ENCODE results near the gene HIGD1C. TPM values are rescaled to one million over a fixed set of nuclear protein-coding genes. Genes with fewer than 3 reads are reported as not detected.

HIGD1C gene
- total RNA-seq, 1 donor from 2014 or later, result not detected

DNA sequence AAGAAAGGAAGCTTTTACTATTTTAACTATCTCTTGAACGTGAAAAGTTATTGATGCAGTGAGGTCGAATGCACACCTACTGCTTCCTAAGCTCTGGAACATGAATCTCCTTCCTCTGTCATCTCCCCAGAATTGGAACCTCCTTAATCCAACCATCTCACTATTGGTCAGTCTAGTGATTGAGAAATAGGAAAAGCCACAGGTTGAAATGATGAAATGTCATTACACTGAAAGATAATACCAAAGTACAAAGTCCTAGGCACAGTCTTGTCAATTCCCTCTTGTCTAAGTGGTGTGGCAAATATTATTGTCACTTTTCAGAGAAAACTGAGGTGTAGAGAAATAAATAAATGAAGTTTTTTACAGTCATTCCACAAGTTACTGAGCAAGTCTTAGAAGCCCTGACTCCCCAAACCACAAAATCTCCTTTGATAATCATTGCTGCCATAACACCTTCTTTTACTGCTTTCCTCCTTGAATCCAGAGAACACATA, 19.5 kb upstream of the HIGD1C start:
- H3K4me1 ChIP-seq (ENCODE audit: control insufficient read depth in 3 of 3, insufficient read depth in 3 of 3, low read length in 3 of 3), result peaks cover 24 to 36% (median 36%) of the 10 kb centered on the region in 3 donors
- no peaks in the 10 kb centered on the region for H3K27me3 ChIP-seq (ENCODE audit: control insufficient read depth in 3 of 3, insufficient read depth in 3 of 3, low read length in 3 of 3)
- no peak overlapping the region for H3K4me3 ChIP-seq (ENCODE audit: low read length in 3 of 3)
- no peaks in the 10 kb centered on the region for H3K9me3 ChIP-seq (ENCODE audit: control insufficient read depth in 3 of 3, low read length in 3 of 3)
- no peak overlapping the region for H3K9ac ChIP-seq (ENCODE audit: low read depth in 1 of 3, low read length in 3 of 3)
- H3K36me3 ChIP-seq (ENCODE audit: control insufficient read depth in 3 of 3, insufficient read depth in 3 of 3, low read length in 3 of 3), result peaks cover 8 to 33% (median 32%) of the 10 kb centered on the region in 3 donors
- no peak overlapping the region for H3K27ac ChIP-seq (ENCODE audit: low read depth, low read length)

- no peaks in the 10 kb centered on the region for H3K27me3 ChIP-seq (ENCODE audit: control insufficient read depth in 3 of 3, insufficient read depth in 3 of 3, low read length in 3 of 3)
- peaks cover 8 to 29% (median 24%) of the 10 kb centered on the region in 3 donors for H3K36me3 ChIP-seq (ENCODE audit: control insufficient read depth in 3 of 3, insufficient read depth in 3 of 3, low read length in 3 of 3)
- peaks cover 18 to 34% (median 30%) of the 10 kb centered on the region in 3 donors for H3K4me1 ChIP-seq (ENCODE audit: control insufficient read depth in 3 of 3, insufficient read depth in 3 of 3, low read length in 3 of 3)
- H3K9ac ChIP-seq (ENCODE audit: low read depth in 1 of 3, low read length in 3 of 3), result no peak overlapping the region
- H3K4me3 ChIP-seq (ENCODE audit: low read length in 3 of 3), result peak overlapping the region in 1 of 3 donors; percentile 1
- peak overlapping the region; percentile 22 for H3K27ac ChIP-seq (ENCODE audit: low read depth, low read length)
- H3K9me3 ChIP-seq (ENCODE audit: control insufficient read depth in 3 of 3, low read length in 3 of 3), result no peaks in the 10 kb centered on the region
Observed at GRCh38 chr12:50933459-50934124, 18.8 kb upstream of the HIGD1C start.

DNA sequence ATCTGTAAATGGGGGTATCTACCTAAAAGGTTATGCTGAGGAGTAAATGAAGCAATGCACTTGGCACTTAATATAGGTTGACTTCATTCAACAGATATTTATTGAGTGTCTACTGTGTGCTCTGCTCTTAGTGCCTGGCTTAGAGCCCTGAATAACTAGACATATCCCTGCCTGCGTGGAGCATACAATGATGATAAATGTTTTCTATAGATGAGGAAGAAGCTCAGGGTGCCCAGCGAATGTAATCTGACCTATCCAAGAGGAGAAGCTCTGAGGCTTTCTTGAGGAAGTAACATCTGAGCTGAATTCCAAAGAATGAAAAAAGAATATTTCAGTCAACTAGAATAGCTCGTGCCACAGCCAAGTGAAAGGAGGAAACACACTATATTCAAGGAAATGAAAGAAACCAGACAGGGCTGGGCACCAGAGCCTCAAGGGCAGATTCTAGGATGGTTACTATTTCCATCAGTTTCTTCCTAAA, 17.9 kb upstream of the HIGD1C start:
- peak overlapping the region; percentile 58 for H3K27ac ChIP-seq (ENCODE audit: low read depth, low read length)
- no peak overlapping the region for H3K9ac ChIP-seq (ENCODE audit: low read depth in 1 of 3, low read length in 3 of 3)
- no peaks in the 10 kb centered on the region for H3K9me3 ChIP-seq (ENCODE audit: control insufficient read depth in 3 of 3, low read length in 3 of 3)
- peaks cover 16 to 28% (median 24%) of the 10 kb centered on the region in 3 donors for H3K4me1 ChIP-seq (ENCODE audit: control insufficient read depth in 3 of 3, insufficient read depth in 3 of 3, low read length in 3 of 3)
- peak overlapping the region in 1 of 3 donors; percentile 18 for H3K4me3 ChIP-seq (ENCODE audit: low read length in 3 of 3)
- H3K27me3 ChIP-seq (ENCODE audit: control insufficient read depth in 3 of 3, insufficient read depth in 3 of 3, low read length in 3 of 3), result no peaks in the 10 kb centered on the region
- H3K36me3 ChIP-seq (ENCODE audit: control insufficient read depth in 3 of 3, insufficient read depth in 3 of 3, low read length in 3 of 3), result peaks cover 8 to 27% (median 23%) of the 10 kb centered on the region in 3 donors

DNA sequence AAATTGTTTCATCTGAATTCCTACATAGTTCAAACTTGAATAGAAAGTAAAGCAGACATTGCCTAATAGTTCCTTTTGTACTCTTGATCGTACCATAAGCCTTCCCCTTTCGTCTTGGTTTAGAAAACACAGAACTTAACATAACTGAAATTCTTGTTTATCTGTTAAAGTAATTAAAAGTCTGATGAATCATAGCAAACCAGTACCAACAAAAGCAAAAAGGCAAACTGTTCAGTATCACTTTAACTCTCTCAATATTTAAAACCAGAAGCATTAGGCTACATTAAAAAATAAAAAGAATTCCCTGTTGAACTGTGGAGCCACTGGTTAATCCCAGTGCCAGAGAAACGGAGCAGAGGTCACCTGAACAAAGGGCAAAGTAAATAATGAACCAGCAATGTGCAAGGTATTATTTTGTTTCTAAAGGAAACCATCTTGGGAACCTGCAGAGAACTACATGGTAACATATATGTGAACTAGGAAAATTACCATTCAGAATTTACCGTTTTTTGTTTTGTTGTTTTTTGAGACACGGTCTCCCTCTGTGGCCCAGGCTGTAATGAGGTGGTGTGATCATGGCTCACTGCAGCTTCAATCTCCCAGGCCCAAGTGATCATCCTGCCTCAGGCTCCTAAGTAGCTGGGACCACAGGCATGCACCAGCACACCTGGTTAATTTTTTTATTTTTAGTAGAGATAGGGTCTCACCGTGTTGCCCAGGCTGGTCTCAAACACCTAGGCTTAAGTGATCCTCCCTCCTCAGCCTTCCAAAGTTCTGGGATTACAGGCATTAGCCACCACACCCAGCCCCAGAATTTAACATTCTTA, 17.1 kb upstream of the HIGD1C start:
- Histone ChIP-seq H3K4me1 (ENCODE audit: control insufficient read depth in 3 of 3, insufficient read depth in 3 of 3, low read length in 3 of 3) (peaks cover 16 to 28% (median 19%) of the 10 kb centered on the region in 3 donors), H3K27ac (ENCODE audit: low read depth, low read length) (peak overlapping the region; percentile 58), H3K36me3 (ENCODE audit: control insufficient read depth in 3 of 3, insufficient read depth in 3 of 3, low read length in 3 of 3) (peaks cover 5 to 22% (median 22%) of the 10 kb centered on the region in 3 donors), H3K27me3 (ENCODE audit: control insufficient read depth in 3 of 3, insufficient read depth in 3 of 3, low read length in 3 of 3) (no peaks in the 10 kb centered on the region), H3K9me3 (ENCODE audit: control insufficient read depth in 3 of 3, low read length in 3 of 3) (no peaks in the 10 kb centered on the region), H3K4me3 (ENCODE audit: low read length in 3 of 3) (no peak overlapping the region), H3K9ac (ENCODE audit: low read depth in 1 of 3, low read length in 3 of 3) (no peak overlapping the region)

- Histone ChIP-seq H3K4me3 (ENCODE audit: low read length in 3 of 3) (no peak overlapping the region), H3K9me3 (ENCODE audit: control insufficient read depth in 3 of 3, low read length in 3 of 3) (no peaks in the 10 kb centered on the region), H3K27me3 (ENCODE audit: control insufficient read depth in 3 of 3, insufficient read depth in 3 of 3, low read length in 3 of 3) (no peaks in the 10 kb centered on the region), H3K27ac (ENCODE audit: low read depth, low read length) (no peak overlapping the region), H3K4me1 (ENCODE audit: control insufficient read depth in 3 of 3, insufficient read depth in 3 of 3, low read length in 3 of 3) (peaks cover 13 to 19% (median 18%) of the 10 kb centered on the region in 3 donors), H3K9ac (ENCODE audit: low read depth in 1 of 3, low read length in 3 of 3) (no peak overlapping the region), H3K36me3 (ENCODE audit: control insufficient read depth in 3 of 3, insufficient read depth in 3 of 3, low read length in 3 of 3) (peaks cover 3 to 13% (median 8%) of the 10 kb centered on the region in 3 donors)
Observed at GRCh38 chr12:50936821-50937530, 15.4 kb upstream of the HIGD1C start.

- no peaks in the 10 kb centered on the region for H3K9me3 ChIP-seq (ENCODE audit: control insufficient read depth in 3 of 3, low read length in 3 of 3)
- H3K9ac ChIP-seq (ENCODE audit: low read depth in 1 of 3, low read length in 3 of 3), result no peak overlapping the region
Observed at GRCh38 chr12:50937653-50938052, 14.7 kb upstream of the HIGD1C start.

GRCh38 chr12:50947933-50948626, 4.3 kb upstream of the HIGD1C start:
- H3K36me3 ChIP-seq (ENCODE audit: control insufficient read depth in 3 of 3, insufficient read depth in 3 of 3, low read length in 3 of 3), result peaks cover 0 to 3% (median 0%) of the 10 kb centered on the region in 3 donors
- H3K9me3 ChIP-seq (ENCODE audit: control insufficient read depth in 3 of 3, low read length in 3 of 3), result no peaks in the 10 kb centered on the region
- no peaks in the 10 kb centered on the region for H3K27me3 ChIP-seq (ENCODE audit: control insufficient read depth in 3 of 3, insufficient read depth in 3 of 3, low read length in 3 of 3)
- no peak overlapping the region for H3K4me3 ChIP-seq (ENCODE audit: low read length in 3 of 3)
- H3K9ac ChIP-seq (ENCODE audit: low read depth in 1 of 3, low read length in 3 of 3), result no peak overlapping the region
- peaks cover 0 to 8% (median 3%) of the 10 kb centered on the region in 3 donors for H3K4me1 ChIP-seq (ENCODE audit: control insufficient read depth in 3 of 3, insufficient read depth in 3 of 3, low read length in 3 of 3)
- H3K27ac ChIP-seq (ENCODE audit: low read depth, low read length), result no peak overlapping the region

More at GRCh38 chr12:50937653-50938052, 14.7 kb upstream of the HIGD1C start:
- H3K27ac ChIP-seq (ENCODE audit: low read depth, low read length), result no peak overlapping the region
- H3K36me3 ChIP-seq (ENCODE audit: control insufficient read depth in 3 of 3, insufficient read depth in 3 of 3, low read length in 3 of 3), result peaks cover 3 to 11% (median 7%) of the 10 kb centered on the region in 3 donors
- H3K4me1 ChIP-seq (ENCODE audit: control insufficient read depth in 3 of 3, insufficient read depth in 3 of 3, low read length in 3 of 3), result peaks cover 13 to 17% (median 15%) of the 10 kb centered on the region in 3 donors
- H3K4me3 ChIP-seq (ENCODE audit: low read length in 3 of 3), result no peak overlapping the region
- no peaks in the 10 kb centered on the region for H3K27me3 ChIP-seq (ENCODE audit: control insufficient read depth in 3 of 3, insufficient read depth in 3 of 3, low read length in 3 of 3)

- Histone ChIP-seq H3K9me3 (ENCODE audit: control insufficient read depth in 3 of 3, low read length in 3 of 3) (no peaks in the 10 kb centered on the region), H3K27me3 (ENCODE audit: control insufficient read depth in 3 of 3, insufficient read depth in 3 of 3, low read length in 3 of 3) (no peaks in the 10 kb centered on the region), H3K4me1 (ENCODE audit: control insufficient read depth in 3 of 3, insufficient read depth in 3 of 3, low read length in 3 of 3) (peaks cover 0 to 8% (median 3%) of the 10 kb centered on the region in 3 donors), H3K36me3 (ENCODE audit: control insufficient read depth in 3 of 3, insufficient read depth in 3 of 3, low read length in 3 of 3) (peaks cover 0 to 3% (median 0%) of the 10 kb centered on the region in 3 donors), H3K4me3 (ENCODE audit: low read length in 3 of 3) (no peak overlapping the region), H3K27ac (ENCODE audit: low read depth, low read length) (no peak overlapping the region), H3K9ac (ENCODE audit: low read depth in 1 of 3, low read length in 3 of 3) (no peak overlapping the region)
Observed at GRCh38 chr12:50948798-50949197, 3.5 kb upstream of the HIGD1C start.

GRCh38 chr12:50949801-50950302, 2.5 kb upstream of the HIGD1C start:
- no peak overlapping the region for H3K27ac ChIP-seq (ENCODE audit: low read depth, low read length)
- no peaks in the 10 kb centered on the region for H3K27me3 ChIP-seq (ENCODE audit: control insufficient read depth in 3 of 3, insufficient read depth in 3 of 3, low read length in 3 of 3)
- no peak overlapping the region for H3K4me3 ChIP-seq (ENCODE audit: low read length in 3 of 3)
- H3K36me3 ChIP-seq (ENCODE audit: control insufficient read depth in 3 of 3, insufficient read depth in 3 of 3, low read length in 3 of 3), result peaks cover 0 to 3% (median 0%) of the 10 kb centered on the region in 3 donors
- H3K9me3 ChIP-seq (ENCODE audit: control insufficient read depth in 3 of 3, low read length in 3 of 3), result no peaks in the 10 kb centered on the region
- H3K4me1 ChIP-seq (ENCODE audit: control insufficient read depth in 3 of 3, insufficient read depth in 3 of 3, low read length in 3 of 3), result peaks cover 0 to 8% (median 3%) of the 10 kb centered on the region in 3 donors
- no peak overlapping the region for H3K9ac ChIP-seq (ENCODE audit: low read depth in 1 of 3, low read length in 3 of 3)

Measured in skeletal muscle tissue (tissue), 4 donors.